SK-N-MC (cell line): ENCODE results near the gene ZNF19.

Source experiments
- DNase-seq: peaks from one replicate; pipeline ENCODE4 v3.0.0-alpha.2; 2011; ENCODE audit warnings: low read depth, low spot score
- H3K27ac ChIP-seq: fragments of 200-600 bp; sonication (generic); 2 replicates; pipeline ENCODE4 v1.5.1; 2016; ENCODE audit warnings: mixed run types
- H3K36me3 ChIP-seq: fragments of 200-600 bp; sonication (generic); 2 replicates; pipeline ENCODE4 v1.6.1; 2017; ENCODE audit warnings: antibody characterized with exemption, low read length, mixed read lengths; ENCODE audit not compliant: insufficient read depth
- H3K4me3 ChIP-seq: fragments of 200-600 bp; sonication (generic); 2 replicates; pipeline ENCODE4 v1.5.1; 2016
- H3K9ac ChIP-seq: fragments of 200-600 bp; sonication (generic); 2 replicates; pipeline ENCODE4 v1.8.0; 2017; ENCODE audit warnings: mixed run types, mixed read lengths; ENCODE audit not compliant: insufficient read length
- H3K9me3 ChIP-seq: fragments of 200-600 bp; sonication (generic); 2 replicates; pipeline ENCODE4 v1.6.1; 2017; ENCODE audit warnings: low read depth, mild to moderate bottlenecking, antibody characterized with exemption, low read length, moderate library complexity, mixed read lengths
- EZH2 ChIP-seq: fragments of 200-600 bp; sonication (generic); IDR thresholded peaks from one replicate; pipeline ENCODE4 v1.6.1; 2017; ENCODE audit warnings: antibody characterized with exemption
- FOXP2 ChIP-seq: optimal IDR thresholded peaks from 2 replicates; pipeline ENCODE3; 2011; ENCODE audit warnings: mild to moderate bottlenecking, moderate library complexity; ENCODE audit not compliant: insufficient read depth; ENCODE audit errors: extremely low read length, control extremely low read depth
- POLR2AphosphoS5 ChIP-seq: IDR thresholded peaks from 2 replicates; pipeline ENCODE4 v1.6.1; 2012; ENCODE audit warnings: mild to moderate bottlenecking, low read depth, low read length, borderline replicate concordance

Gene ZNF19

GRCh38 chr16:71443714-71444113 is 45.4 kb downstream of the ZNF19 start:
- Histone ChIP-seq H3K36me3 (peaks cover 7% of the 10 kb centered on the region), H3K9ac (no peak overlapping the region), H3K9me3 (no peaks in the 10 kb centered on the region), H3K27ac (no peak overlapping the region), H3K4me3 (no peak overlapping the region)
- no peak for DNase-seq
- no peak for TF ChIP-seq EZH2
- no peak for TF ChIP-seq FOXP2
- TF ChIP-seq POLR2AphosphoS5, result no peak

DNA sequence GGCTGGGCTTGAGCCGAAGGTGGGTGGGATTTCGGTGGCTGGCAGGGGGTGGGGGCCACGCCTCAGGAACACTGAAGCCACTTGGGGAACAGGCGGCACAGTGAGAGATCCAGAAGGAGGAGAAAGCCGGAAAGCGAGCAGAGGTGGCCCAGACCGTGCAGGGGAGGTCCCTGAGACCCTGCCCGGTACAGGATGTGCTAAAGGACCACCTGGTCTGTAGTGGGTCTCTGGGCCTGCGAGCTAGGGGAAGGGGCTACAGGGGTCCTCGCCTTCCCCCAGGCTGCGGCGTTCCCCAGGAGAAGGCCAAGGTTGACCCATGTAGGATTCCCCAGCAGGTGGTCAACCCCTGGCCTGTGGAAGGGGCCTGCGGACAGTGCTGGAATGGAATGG is 47.1 kb downstream of the ZNF19 start, which contains the start of gene TLE7:
Gene TLE7 (minus strand): TSS at position 4 of the 390 bp plus-strand sequence. CDS start 8,730 bp downstream, outside the sequence.
- no peak within 1 kb of the TSS for H3K4me3 ChIP-seq
- TF ChIP-seq EZH2, result no peak
- TF ChIP-seq FOXP2, result no peak
- no peak for TF ChIP-seq POLR2AphosphoS5
- no peak for DNase-seq
- no peaks in the 10 kb centered on the region for H3K36me3 ChIP-seq
- no peaks in the 10 kb centered on the region for H3K9me3 ChIP-seq
- no peak within 1 kb of the TSS for H3K9ac ChIP-seq
- H3K27ac ChIP-seq, result no peak within 1 kb of the TSS

- TF ChIP-seq POLR2AphosphoS5 (no peak), EZH2 (no peak), FOXP2 (no peak)
Observed at GRCh38 chr16:71441348-71442050, 47.6 kb downstream of the ZNF19 start.

DNA sequence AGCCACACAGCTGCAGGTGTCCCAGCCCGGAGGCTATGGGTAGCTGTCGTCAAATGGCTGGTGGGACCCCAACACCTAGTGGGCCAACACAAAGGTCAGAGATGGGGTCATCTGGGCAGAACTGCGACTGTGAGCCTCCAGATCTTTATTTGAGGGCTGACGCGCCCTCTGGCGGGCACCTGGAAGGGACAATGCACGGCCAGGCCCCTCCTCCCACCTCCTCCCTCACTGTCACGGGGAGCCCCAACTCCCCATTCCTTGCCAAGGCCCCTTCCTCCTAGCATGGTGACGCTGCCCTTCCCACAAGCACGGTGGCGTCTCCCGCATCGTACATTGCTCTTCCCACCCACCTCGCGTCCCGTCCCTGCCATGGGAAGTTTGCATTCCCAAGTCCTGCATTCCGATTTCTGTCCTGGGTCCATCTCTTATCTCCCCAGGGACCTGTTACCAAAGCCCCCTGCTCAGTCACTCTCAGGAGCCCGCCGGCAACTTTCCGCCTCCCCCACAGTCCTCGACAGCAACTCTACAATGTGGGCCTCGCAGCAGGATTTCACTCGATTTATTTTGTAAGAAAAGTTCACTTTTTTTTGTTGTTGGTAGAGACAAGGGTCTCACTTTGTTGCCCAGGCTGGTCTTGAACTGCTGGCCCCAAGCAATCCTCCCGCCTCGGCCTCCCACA is 48.3 kb downstream of the ZNF19 start:
- TF ChIP-seq EZH2, result no peak
- no peak for TF ChIP-seq POLR2AphosphoS5
- TF ChIP-seq FOXP2, result no peak
- H3K36me3 ChIP-seq, result no peaks in the 10 kb centered on the region
- no peak overlapping the region for H3K4me3 ChIP-seq
- H3K9ac ChIP-seq, result no peak overlapping the region
- H3K27ac ChIP-seq, result no peak overlapping the region
- H3K9me3 ChIP-seq, result no peaks in the 10 kb centered on the region
- no peak for DNase-seq

More at GRCh38 chr16:71441348-71442050, 47.6 kb downstream of the ZNF19 start:
- H3K9ac ChIP-seq, result no peak overlapping the region
- no peaks in the 10 kb centered on the region for H3K9me3 ChIP-seq
- no peak overlapping the region for H3K27ac ChIP-seq
- H3K36me3 ChIP-seq, result no peaks in the 10 kb centered on the region
- no peak for DNase-seq
- no peak overlapping the region for H3K4me3 ChIP-seq

DNA sequence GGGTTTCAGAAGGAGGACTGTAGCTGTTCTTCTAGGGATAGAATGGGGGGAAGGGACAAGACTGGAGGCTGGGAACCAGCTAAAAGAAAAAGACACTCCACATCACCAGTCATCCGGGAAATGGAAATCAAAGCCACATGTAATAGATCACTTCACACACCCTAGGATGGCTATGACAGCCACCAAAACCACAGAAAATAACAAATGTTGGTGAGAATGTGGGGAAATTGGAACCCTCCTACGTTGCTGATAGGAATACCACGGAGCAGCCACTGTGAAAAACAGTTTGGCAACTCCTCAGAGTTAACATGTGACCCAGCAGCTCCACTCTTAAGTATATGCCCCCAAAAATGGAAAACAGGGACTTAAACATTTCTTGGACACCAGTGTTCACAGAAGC is 49.6 kb downstream of the ZNF19 start:
- no peaks in the 10 kb centered on the region for H3K9me3 ChIP-seq
- no peak for DNase-seq
- no peaks in the 10 kb centered on the region for H3K36me3 ChIP-seq
- H3K9ac ChIP-seq, result no peak overlapping the region
- no peak for TF ChIP-seq POLR2AphosphoS5
- no peak for TF ChIP-seq FOXP2
- TF ChIP-seq EZH2, result no peak
- H3K27ac ChIP-seq, result no peak overlapping the region
- no peak overlapping the region for H3K4me3 ChIP-seq

- no peak overlapping the region for H3K27ac ChIP-seq
- no peak overlapping the region for H3K4me3 ChIP-seq
- no peaks in the 10 kb centered on the region for H3K36me3 ChIP-seq
- no peak for TF ChIP-seq FOXP2
- TF ChIP-seq POLR2AphosphoS5, result no peak
- TF ChIP-seq EZH2, result no peak
- H3K9ac ChIP-seq, result no peak overlapping the region
- H3K9me3 ChIP-seq, result no peaks in the 10 kb centered on the region
- DNase-seq, result no peak
Observed at GRCh38 chr16:71436473-71436872, 52.7 kb downstream of the ZNF19 start.

DNA sequence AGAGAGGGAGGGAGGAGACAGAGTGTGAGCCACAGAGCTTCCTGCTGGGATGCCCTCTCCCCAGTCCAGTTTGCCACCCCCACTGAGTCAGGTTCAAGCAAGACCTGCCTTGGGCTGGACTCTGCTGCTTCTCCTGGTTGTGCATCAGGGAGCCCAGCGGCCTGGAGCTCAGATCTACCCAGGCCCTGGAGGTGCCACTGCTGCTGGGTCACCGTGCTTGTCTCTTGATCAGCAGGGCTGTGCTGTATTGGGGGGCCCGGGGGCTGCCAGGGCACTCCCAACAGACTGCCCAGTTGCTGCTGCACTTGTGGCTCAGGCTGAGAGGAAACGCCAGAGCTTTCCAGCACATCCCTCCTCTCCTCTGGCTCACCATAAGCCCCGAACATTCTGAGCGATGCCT is 56.2 kb downstream of the ZNF19 start:
- Histone ChIP-seq H3K4me3 (no peak overlapping the region), H3K9me3 (no peaks in the 10 kb centered on the region), H3K27ac (no peak overlapping the region), H3K9ac (no peak overlapping the region), H3K36me3 (no peaks in the 10 kb centered on the region)
- TF ChIP-seq POLR2AphosphoS5 (no peak), FOXP2 (no peak), EZH2 (no peak)
- DNase-seq, result no peak

DNA sequence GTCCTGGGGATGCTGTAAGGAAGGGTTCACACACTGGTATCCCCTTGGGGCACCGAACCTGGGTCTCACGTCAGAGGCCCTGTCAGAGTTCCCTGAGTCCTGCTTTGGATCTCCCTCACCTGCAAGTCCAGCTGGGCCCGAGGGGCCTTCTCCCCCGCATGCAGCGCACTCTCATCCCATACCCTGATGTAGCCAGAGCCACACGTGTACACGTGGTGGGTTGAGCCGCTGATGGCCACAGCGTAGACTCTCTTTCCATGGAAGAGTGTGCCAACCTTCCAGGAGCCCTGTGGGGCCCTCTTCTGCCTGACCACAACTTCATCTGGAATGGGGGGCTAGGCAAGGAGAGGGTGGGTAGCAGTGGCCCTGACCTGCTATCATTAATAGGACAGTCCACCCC is 57.1 kb downstream of the ZNF19 start:
- DNase-seq, result no peak
- no peak overlapping the region for H3K27ac ChIP-seq
- H3K4me3 ChIP-seq, result no peak overlapping the region
- no peaks in the 10 kb centered on the region for H3K36me3 ChIP-seq
- H3K9me3 ChIP-seq, result no peaks in the 10 kb centered on the region
- no peak overlapping the region for H3K9ac ChIP-seq
- TF ChIP-seq FOXP2, result no peak
- no peak for TF ChIP-seq EZH2
- TF ChIP-seq POLR2AphosphoS5, result no peak
